ENCODE measurements around the gene MARCHF3.

DNA sequence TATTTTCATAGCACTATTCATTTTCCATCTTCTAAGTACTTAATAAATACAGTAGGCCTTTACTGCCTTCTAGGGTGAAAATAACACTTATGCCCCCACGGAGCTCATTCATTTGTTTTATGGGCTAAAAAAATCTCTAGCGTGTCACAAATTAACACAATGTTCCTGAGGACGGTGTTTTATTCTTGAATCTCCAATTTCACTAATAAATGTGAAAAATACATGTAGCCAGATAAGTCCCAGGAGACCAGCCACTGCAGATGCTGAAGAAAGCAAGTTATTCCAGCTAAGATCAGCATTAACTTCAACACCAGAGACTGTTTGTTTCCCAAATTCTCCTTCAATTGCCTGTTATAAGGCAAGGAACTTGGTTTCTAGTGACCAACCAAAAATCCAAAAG lies 102.3 kb downstream of the MARCHF3 start:
- TF ChIP-seq MIER3 (CRISPR knock-in tag; IDR thresholded peaks at IDR 0.05; ENCODE audit: borderline replicate concordance) (no peak), BHLHE40 (IDR thresholded peaks at IDR 0.05; ENCODE audit: low read length) (no peak), SKIL (CRISPR knock-in tag; IDR thresholded peaks at IDR 0.05; ENCODE audit: borderline replicate concordance) (no peak), NR2F2 (IDR thresholded peaks at IDR 0.05; ENCODE audit: borderline replicate concordance, low read depth) (no peak), ARHGAP35 (CRISPR knock-in tag; IDR thresholded peaks at IDR 0.05; ENCODE audit: borderline replicate concordance) (no peak), ZNF224 (CRISPR knock-in tag; IDR thresholded peaks at IDR 0.05) (no peak), ISX (CRISPR knock-in tag; conservative IDR thresholded peaks at IDR 0.05) (no peak), ZNF160 (CRISPR knock-in tag; IDR thresholded peaks at IDR 0.05) (no peak), ZNF597 (CRISPR knock-in tag; IDR thresholded peaks at IDR 0.05) (no peak), PRPF4 (IDR thresholded peaks at IDR 0.05; ENCODE audit: low read depth, low read length, poor library complexity, severe bottlenecking) (no peak)
- TF ChIP-seq, protein P1, sequence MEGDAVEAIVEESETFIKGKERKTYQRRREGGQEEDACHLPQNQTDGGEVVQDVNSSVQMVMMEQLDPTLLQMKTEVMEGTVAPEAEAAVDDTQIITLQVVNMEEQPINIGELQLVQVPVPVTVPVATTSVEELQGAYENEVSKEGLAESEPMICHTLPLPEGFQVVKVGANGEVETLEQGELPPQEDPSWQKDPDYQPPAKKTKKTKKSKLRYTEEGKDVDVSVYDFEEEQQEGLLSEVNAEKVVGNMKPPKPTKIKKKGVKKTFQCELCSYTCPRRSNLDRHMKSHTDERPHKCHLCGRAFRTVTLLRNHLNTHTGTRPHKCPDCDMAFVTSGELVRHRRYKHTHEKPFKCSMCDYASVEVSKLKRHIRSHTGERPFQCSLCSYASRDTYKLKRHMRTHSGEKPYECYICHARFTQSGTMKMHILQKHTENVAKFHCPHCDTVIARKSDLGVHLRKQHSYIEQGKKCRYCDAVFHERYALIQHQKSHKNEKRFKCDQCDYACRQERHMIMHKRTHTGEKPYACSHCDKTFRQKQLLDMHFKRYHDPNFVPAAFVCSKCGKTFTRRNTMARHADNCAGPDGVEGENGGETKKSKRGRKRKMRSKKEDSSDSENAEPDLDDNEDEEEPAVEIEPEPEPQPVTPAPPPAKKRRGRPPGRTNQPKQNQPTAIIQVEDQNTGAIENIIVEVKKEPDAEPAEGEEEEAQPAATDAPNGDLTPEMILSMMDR (CRISPR knock-in tag; IDR thresholded peaks at IDR 0.05), result no peak
- TF ChIP-seq, protein P2, sequence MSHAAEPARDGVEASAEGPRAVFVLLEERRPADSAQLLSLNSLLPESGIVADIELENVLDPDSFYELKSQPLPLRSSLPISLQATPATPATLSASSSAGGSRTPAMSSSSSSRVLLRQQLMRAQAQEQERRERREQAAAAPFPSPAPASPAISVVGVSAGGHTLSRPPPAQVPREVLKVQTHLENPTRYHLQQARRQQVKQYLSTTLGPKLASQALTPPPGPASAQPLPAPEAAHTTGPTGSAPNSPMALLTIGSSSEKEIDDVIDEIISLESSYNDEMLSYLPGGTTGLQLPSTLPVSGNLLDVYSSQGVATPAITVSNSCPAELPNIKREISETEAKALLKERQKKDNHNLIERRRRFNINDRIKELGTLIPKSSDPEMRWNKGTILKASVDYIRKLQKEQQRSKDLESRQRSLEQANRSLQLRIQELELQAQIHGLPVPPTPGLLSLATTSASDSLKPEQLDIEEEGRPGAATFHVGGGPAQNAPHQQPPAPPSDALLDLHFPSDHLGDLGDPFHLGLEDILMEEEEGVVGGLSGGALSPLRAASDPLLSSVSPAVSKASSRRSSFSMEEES (CRISPR knock-in tag; IDR thresholded peaks at IDR 0.05), result no peak
- TF ChIP-seq, protein P3, sequence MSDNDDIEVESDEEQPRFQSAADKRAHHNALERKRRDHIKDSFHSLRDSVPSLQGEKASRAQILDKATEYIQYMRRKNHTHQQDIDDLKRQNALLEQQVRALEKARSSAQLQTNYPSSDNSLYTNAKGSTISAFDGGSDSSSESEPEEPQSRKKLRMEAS (IDR thresholded peaks at IDR 0.05), result no peak
